Measurements from ENCODE around the gene TMEM106C. TPM values are rescaled to one million over a fixed set of nuclear protein-coding genes. Genes with fewer than 3 reads are reported as not detected.
A peak's percentile ranks its signal among the peaks of the same experiment; 100 is the strongest.

TMEM106C gene
- total RNA-seq, 1 donor from 2014 or later, result 169 TPM

DNA sequence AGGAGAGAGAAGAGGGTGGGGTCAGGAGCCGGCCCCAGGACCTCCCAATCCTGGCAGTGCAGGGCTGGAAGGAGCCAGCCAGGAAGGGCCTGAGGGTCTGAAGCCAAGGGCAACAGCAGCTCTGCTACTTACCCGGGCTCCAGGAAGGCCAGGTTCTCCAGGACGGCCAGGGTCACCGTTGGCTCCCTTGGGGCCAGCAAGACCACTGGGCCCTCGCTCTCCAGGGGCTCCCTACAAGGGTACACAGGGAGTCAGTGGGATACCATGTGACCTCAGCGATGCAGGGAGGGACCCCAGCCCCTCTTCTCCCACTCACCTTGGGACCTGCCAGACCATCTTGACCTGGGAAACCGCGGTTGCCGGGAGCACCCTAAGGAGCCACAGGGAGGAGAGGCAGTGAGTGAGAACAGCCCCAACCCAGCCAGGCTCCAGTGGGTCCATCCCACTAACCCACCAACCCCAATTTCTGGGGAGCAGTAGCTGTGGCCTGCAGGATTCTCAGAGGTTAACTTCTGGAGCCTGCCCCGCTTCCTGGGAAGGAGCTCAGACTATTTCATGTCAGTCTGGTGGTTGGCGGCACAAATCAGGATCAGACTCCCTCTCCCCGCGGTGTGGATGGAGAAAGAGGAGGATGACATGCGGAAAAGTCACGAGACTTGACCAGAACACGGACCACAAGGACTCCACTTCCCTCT lies 22.3 kb downstream of the TMEM106C start:
- Mint-ChIP-seq H3K27me3 (ENCODE audit: low read depth) (peaks cover 21% of the 10 kb centered on the region), H3K36me3 (ENCODE audit: low read depth) (no peaks in the 10 kb centered on the region), H3K4me1 (ENCODE audit: low read depth) (peaks cover 12% of the 10 kb centered on the region), H3K27ac (no peak overlapping the region), H3K9me3 (no peaks in the 10 kb centered on the region), H3K4me3 (ENCODE audit: low read depth) (no peak overlapping the region)
- intact Hi-C loops (cut with micrococcal nuclease), result no loop called here
- no peak for DNase-seq (ENCODE audit: low spot score)

DNA sequence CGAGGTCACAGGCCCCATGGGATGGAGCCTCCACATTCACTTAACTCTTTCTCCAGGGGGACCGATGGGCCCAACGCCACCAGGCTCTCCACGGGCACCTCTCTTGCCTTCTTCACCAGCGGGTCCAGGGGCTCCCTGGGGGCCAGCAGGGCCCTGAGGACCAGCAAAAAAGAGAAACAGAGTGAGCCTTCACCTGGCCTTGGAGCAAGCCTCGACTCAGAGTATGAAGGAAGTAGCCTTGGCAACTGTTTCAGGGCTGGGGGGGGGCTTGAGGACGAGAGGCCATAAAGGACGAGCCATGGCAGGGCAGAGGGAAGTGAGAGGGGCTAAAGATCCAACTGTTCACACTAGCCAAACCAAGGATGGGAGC lies 22.9 kb downstream of the TMEM106C start:
- H3K4me3 Mint-ChIP-seq (ENCODE audit: low read depth), result no peak overlapping the region
- H3K27ac Mint-ChIP-seq, result no peak overlapping the region
- DNase-seq (ENCODE audit: low spot score), result no peak
- intact Hi-C loops (cut with micrococcal nuclease), result no loop called here
- H3K27me3 Mint-ChIP-seq (ENCODE audit: low read depth), result peaks cover 23% of the 10 kb centered on the region
- H3K9me3 Mint-ChIP-seq, result no peaks in the 10 kb centered on the region
- H3K36me3 Mint-ChIP-seq (ENCODE audit: low read depth), result no peaks in the 10 kb centered on the region
- peaks cover 16% of the 10 kb centered on the region for H3K4me1 Mint-ChIP-seq (ENCODE audit: low read depth)

DNA sequence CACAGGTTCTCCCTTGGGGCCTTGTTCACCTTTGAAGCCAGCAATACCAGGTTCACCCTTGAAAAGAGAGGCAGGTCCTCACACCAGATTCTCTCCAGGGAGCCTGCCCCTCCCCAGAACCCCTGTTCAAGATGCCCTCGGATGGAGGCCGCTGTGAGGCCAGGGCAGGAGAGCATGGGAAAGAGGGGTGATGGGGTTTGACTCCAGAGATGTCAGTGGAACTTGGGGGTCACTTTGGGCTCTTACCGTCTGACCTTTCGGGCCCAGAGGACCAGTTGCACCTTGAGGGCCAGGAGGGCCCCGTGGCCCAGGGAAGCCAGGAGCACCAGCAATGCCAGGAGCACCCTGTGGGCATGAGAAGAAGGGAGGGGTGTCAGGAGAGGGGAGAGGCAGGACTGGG lies 23.4 kb downstream of the TMEM106C start:
- H3K36me3 Mint-ChIP-seq (ENCODE audit: low read depth), result no peaks in the 10 kb centered on the region
- intact Hi-C loops (cut with micrococcal nuclease), result no loop called here
- DNase-seq (ENCODE audit: low spot score), result no peak
- H3K27me3 Mint-ChIP-seq (ENCODE audit: low read depth), result peaks cover 26% of the 10 kb centered on the region
- no peak overlapping the region for H3K4me3 Mint-ChIP-seq (ENCODE audit: low read depth)
- H3K27ac Mint-ChIP-seq, result no peak overlapping the region
- no peaks in the 10 kb centered on the region for H3K9me3 Mint-ChIP-seq
- peaks cover 16% of the 10 kb centered on the region for H3K4me1 Mint-ChIP-seq (ENCODE audit: low read depth)

DNA sequence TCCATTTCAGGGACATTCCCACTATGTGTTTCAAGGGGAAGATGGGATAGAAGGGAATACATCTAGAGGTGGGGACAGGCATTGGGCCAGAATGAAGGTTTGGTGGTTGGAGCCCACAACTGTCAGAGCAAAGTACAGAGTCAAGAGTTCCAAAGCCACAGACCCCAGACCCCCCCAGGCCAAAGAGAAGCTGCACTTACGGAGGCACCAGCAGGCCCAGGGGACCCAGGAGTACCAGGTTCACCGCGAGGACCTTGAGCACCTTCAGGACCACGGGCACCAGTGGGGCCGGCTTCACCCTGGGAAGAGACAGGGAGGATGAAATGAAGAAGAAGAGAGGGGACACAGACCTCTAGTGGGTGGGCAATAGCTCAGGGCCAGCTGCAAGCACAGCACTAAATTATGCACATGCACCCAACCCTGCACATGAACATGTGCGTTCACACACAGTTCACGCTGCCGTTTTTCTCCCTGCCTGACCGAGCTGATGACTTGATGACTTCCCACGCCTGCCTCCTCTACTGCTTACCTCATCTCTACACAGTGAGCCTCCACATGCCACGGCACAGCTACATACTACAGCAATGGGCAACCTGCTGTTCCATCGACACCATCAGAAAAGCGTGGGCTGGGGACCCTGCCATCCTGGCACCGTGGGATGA lies 24.1 kb downstream of the TMEM106C start:
- Mint-ChIP-seq H3K4me3 (ENCODE audit: low read depth) (no peak overlapping the region), H3K27ac (no peak overlapping the region), H3K36me3 (ENCODE audit: low read depth) (no peaks in the 10 kb centered on the region), H3K9me3 (no peaks in the 10 kb centered on the region), H3K27me3 (ENCODE audit: low read depth) (peaks cover 33% of the 10 kb centered on the region), H3K4me1 (ENCODE audit: low read depth) (peaks cover 16% of the 10 kb centered on the region)
- DNase-seq (ENCODE audit: low spot score), result no peak
- intact Hi-C loops (cut with micrococcal nuclease), result no loop called here

DNA sequence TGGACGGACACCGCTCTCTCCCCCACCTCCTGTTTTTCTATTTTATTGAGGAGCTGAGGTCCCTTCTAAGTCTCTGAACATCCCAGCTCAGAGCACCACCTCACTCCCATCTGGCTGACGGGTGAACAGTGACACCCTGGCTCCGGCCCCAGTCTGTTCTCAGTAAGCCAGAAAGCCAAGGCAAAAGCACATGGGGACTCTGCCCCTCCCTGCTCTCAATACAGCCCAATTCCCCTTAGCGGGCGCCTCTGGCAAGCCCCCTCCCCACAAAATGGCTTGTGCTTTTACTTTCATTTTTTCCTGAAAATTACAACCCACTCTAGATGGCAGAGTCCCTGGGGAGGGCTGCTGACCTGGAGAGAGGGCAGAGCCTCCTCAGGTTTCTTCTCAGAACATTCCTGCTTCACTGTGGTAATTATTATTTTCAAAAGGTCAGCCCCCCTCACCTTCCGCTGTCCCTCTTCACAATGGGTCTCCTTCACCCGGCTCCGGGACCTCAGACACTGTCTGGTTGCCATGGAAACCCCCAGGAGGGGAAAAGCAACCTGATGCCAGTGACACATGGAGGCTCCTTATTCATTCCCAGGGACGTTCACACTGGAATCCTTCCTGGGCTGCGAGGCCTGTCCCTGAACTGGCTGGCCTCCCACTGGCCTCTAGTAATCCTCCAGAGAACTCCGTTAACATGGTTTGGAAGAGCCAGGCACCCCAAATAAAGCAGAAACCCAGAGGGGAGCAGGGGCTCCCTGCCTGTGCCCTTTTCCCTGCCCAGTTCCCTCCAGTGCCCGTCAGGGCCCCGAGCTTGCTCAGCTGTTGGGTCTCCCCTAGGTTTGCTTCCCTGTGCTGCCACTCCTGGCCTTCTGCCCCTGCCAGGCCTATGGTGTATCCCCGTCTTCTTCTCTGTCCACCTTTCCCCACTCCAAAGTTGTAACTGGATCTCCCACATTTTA lies 25.0 kb downstream of the TMEM106C start:
- intact Hi-C loops (cut with micrococcal nuclease), result no loop called here
- H3K4me1 Mint-ChIP-seq (ENCODE audit: low read depth), result peaks cover 16% of the 10 kb centered on the region
- no peak for DNase-seq (ENCODE audit: low spot score)
- no peak overlapping the region for H3K4me3 Mint-ChIP-seq (ENCODE audit: low read depth)
- H3K27ac Mint-ChIP-seq, result no peak overlapping the region
- no peaks in the 10 kb centered on the region for H3K36me3 Mint-ChIP-seq (ENCODE audit: low read depth)
- peaks cover 41% of the 10 kb centered on the region for H3K27me3 Mint-ChIP-seq (ENCODE audit: low read depth)
- no peaks in the 10 kb centered on the region for H3K9me3 Mint-ChIP-seq

DNA sequence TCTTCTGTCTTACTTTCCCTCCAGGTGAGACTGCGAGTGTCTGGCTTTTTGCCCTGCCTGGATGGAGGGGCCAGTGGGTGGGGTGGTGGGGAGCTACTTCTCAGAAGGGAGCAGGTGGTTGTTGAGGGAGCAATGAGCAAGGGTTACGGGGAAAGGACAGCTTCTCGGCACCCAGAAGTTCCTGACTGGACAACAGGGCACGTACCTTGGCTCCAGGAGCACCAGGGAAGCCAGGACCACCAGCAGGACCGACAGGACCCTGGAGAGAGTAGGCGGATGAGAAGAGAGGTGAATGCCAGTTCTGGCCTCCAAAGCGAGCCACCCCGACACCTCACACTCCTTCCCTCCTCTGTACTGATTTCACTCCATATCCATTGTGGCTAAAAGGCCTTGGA lies 25.6 kb downstream of the TMEM106C start:
- peaks cover 16% of the 10 kb centered on the region for H3K4me1 Mint-ChIP-seq (ENCODE audit: low read depth)
- H3K27ac Mint-ChIP-seq, result no peak overlapping the region
- H3K27me3 Mint-ChIP-seq (ENCODE audit: low read depth), result peaks cover 47% of the 10 kb centered on the region
- intact Hi-C loops (cut with micrococcal nuclease), result no loop called here
- DNase-seq (ENCODE audit: low spot score), result no peak
- H3K9me3 Mint-ChIP-seq, result no peaks in the 10 kb centered on the region
- H3K36me3 Mint-ChIP-seq (ENCODE audit: low read depth), result no peaks in the 10 kb centered on the region
- no peak overlapping the region for H3K4me3 Mint-ChIP-seq (ENCODE audit: low read depth)

DNA sequence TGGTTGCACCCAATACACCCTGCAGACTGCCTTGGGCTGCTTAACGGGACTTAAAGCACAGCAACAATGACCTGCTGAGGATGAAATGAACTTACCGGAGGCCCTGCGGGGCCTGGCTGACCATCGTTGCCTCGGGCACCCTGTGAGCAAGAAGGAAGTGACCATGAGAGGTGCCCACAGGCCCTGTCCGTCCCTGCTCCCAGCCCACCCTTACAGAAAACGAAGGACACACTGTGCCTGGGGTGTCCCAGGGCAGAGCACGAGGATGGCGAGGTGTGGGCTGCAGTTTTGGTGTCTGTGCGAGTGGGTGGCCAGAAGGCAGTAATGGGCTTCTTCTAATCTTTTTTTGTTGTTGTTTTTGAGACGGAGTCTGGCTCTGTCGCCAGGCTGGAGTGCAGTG lies 26.3 kb downstream of the TMEM106C start:
- peak overlapping the region; percentile 53 for H3K27ac Mint-ChIP-seq
- intact Hi-C loops (cut with micrococcal nuclease), result no loop called here
- DNase-seq (ENCODE audit: low spot score), result no peak
- no peaks in the 10 kb centered on the region for H3K9me3 Mint-ChIP-seq
- H3K27me3 Mint-ChIP-seq (ENCODE audit: low read depth), result peaks cover 52% of the 10 kb centered on the region
- peaks cover 16% of the 10 kb centered on the region for H3K4me1 Mint-ChIP-seq (ENCODE audit: low read depth)
- H3K4me3 Mint-ChIP-seq (ENCODE audit: low read depth), result no peak overlapping the region
- no peaks in the 10 kb centered on the region for H3K36me3 Mint-ChIP-seq (ENCODE audit: low read depth)

DNA sequence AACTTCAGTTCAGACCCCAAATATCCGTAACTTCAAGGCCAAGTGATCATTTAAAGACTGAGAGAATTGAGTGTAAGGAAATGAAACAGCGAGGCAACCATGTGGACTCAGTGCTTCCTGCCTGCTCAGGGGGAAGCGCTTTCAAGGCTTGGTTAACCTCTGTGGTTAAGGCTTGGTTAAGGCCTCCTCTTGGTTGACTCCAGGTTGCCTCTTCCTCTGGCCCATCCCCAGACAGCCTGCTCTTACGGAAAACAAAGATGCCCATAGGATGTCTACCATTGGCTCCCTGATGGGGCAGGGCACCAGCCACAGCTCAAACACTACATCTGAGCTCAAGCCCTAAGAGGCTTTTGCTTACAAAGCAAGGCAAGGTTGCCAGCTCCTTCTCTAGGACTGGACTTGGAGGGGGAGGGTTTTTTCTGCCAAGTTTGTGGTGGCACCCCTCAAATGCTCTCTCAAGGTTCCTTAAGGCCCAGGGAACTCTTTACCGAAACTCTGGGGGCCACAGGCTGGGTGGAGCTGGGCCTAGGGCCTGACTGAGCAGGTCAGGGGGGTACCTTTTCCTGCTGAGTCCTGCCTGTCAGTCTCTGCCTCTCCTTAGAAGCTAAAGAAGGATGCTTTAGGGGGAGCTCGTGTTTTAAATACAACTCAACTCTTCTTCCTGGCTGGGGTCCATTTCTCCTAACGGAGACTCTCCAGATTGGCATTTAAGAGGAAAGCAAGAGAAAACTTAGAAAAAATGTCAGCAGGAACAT lies 27.1 kb downstream of the TMEM106C start:
- intact Hi-C loops (cut with micrococcal nuclease), result no loop called here
- peaks cover 56% of the 10 kb centered on the region for H3K27me3 Mint-ChIP-seq (ENCODE audit: low read depth)
- H3K4me1 Mint-ChIP-seq (ENCODE audit: low read depth), result peaks cover 16% of the 10 kb centered on the region
- no peak overlapping the region for H3K4me3 Mint-ChIP-seq (ENCODE audit: low read depth)
- H3K9me3 Mint-ChIP-seq, result no peaks in the 10 kb centered on the region
- H3K27ac Mint-ChIP-seq, result peak overlapping the region; percentile 53
- DNase-seq (ENCODE audit: low spot score), result peak; percentile 69
- H3K36me3 Mint-ChIP-seq (ENCODE audit: low read depth), result no peaks in the 10 kb centered on the region

DNA sequence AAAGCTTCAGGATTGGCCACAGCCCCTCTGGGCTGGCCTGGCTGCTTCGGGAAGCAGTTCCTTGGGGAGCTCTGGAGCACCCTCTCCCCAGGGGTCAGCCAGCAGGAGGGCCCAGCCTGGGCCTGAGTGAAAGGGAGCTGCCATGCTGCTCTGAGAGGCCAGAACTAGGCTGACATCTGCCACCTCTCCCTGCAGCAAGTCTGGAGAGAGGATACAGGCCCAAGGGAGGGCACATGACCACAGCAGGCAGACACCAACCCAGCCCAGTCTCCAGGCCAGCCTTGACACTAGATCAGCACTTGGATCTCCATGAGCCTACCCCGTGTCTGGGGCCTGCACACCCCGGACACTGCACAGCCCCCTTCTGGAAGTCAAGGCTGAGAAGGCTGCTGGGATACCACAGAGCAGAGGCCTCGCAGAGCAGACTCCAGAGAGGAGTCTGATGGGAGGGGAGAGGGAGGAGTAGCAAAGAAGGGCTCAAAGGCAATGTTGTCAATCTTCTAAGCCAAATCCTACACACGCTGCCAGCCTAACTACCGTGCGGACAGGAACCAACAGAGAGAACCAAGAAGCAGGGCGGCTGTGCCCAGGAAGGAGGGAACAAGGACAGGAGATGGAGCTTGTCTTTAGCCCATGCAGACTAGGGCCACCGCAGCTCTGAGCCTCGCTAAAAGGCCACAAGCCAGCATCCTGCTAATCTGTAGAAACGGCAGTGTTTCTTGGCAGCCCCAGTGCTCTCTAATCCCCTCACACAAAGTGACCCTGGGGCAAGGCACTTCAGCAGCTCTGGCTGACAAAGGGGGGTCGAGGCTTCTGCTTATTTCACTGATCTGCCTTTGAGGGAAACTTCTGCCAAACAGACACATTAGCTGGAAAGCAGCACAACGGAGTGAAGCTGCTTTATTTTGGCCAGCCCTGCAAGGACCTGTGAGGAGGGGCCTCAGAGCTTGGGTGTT lies 28.0 kb downstream of the TMEM106C start:
- peaks cover 16% of the 10 kb centered on the region for H3K4me1 Mint-ChIP-seq (ENCODE audit: low read depth)
- intact Hi-C loops (cut with micrococcal nuclease), result no loop called here
- H3K9me3 Mint-ChIP-seq, result no peaks in the 10 kb centered on the region
- H3K27me3 Mint-ChIP-seq (ENCODE audit: low read depth), result peaks cover 61% of the 10 kb centered on the region
- no peak overlapping the region for H3K27ac Mint-ChIP-seq
- H3K36me3 Mint-ChIP-seq (ENCODE audit: low read depth), result no peaks in the 10 kb centered on the region
- H3K4me3 Mint-ChIP-seq (ENCODE audit: low read depth), result no peak overlapping the region
- DNase-seq (ENCODE audit: low spot score), result no peak

DNA sequence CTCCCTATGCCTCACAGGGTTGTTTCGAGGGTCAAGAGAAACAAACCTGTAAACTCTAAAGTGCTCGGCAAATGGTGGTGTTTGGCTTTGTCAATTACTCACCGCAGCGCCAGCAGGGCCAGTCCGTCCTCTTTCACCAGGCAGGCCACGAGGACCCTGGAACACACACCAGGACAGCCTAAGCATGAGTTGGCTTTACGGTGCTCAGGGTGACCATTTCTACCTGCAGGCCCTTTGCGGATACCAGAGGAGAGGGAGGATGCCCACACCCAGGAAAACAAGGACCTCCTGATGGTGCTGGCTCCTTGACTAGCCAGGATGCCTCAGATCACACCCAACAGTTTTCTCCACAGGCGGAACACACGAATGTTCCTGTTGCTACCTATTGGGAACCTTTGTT lies 29.4 kb downstream of the TMEM106C start:
- peaks cover 62% of the 10 kb centered on the region for H3K27me3 Mint-ChIP-seq (ENCODE audit: low read depth)
- peaks cover 16% of the 10 kb centered on the region for H3K4me1 Mint-ChIP-seq (ENCODE audit: low read depth)
- intact Hi-C loops (cut with micrococcal nuclease), result no loop called here
- H3K9me3 Mint-ChIP-seq, result no peaks in the 10 kb centered on the region
- no peak overlapping the region for H3K27ac Mint-ChIP-seq
- no peak for DNase-seq (ENCODE audit: low spot score)
- no peaks in the 10 kb centered on the region for H3K36me3 Mint-ChIP-seq (ENCODE audit: low read depth)
- no peak overlapping the region for H3K4me3 Mint-ChIP-seq (ENCODE audit: low read depth)

DNA sequence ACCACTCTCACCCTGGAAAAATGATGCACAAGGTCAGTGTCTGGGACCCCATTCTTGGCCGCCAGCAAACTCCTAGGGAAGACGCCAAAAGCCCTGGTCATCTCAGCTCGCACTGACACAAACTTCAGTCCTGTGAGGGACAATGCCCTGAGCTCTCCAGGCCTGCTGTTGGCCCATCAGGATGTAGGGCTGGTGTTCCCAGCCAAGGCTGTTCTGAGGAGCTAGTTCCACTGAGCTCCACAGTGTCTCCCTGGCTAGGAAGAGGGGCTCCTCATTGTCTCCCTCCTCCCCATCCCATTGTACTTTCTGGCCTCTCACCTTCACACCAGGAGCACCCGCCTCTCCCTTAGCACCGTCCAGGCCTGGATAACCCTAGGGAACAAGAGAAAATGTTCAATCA lies 30.1 kb downstream of the TMEM106C start:
- no peak for DNase-seq (ENCODE audit: low spot score)
- H3K4me1 Mint-ChIP-seq (ENCODE audit: low read depth), result peaks cover 16% of the 10 kb centered on the region
- H3K27ac Mint-ChIP-seq, result no peak overlapping the region
- intact Hi-C loops (cut with micrococcal nuclease), result no loop called here
- peaks cover 65% of the 10 kb centered on the region for H3K27me3 Mint-ChIP-seq (ENCODE audit: low read depth)
- H3K36me3 Mint-ChIP-seq (ENCODE audit: low read depth), result no peaks in the 10 kb centered on the region
- H3K9me3 Mint-ChIP-seq, result no peaks in the 10 kb centered on the region
- no peak overlapping the region for H3K4me3 Mint-ChIP-seq (ENCODE audit: low read depth)

Data from activated T-helper 2 cell treated with anti-CD3 and anti-CD28 coated beads, Interferon-gamma antibody, Interleukin-2, Interleukin-4, amounts not matched to agents 10 μg/mL and 5 μg/mL and 100 μg/mL, durations not matched to agents 14 hours and 24 hours and 36 hours (primary cell).